NCI-H1417 (cell line): ENCODE results near the gene TAS2R50.

Source experiments
- DNase-seq, 3 experiments: peaks; one replicate each; lab custom pipeline; 2025; lab: John Stamatoyannopoulos, UW

TAS2R50 gene

GRCh38 chr12:10952645-10953044, 34.1 kb downstream of the TAS2R50 start:
- no peak for DNase-seq

GRCh38 chr12:10943167-10943566, 43.5 kb downstream of the TAS2R50 start:
- DNase-seq: no peak

- peak in 1 of 3 experiments; percentile 18 for DNase-seq
Measured at GRCh38 chr12:10941916-10942607, 44.6 kb downstream of the TAS2R50 start.

- DNase-seq: no peak
Measured at GRCh38 chr12:10941369-10941768, 45.3 kb downstream of the TAS2R50 start.

GRCh38 chr12:10940389-10940788, 46.3 kb downstream of the TAS2R50 start:
- DNase-seq: no peak

GRCh38 chr12:10939163-10939562, 47.5 kb downstream of the TAS2R50 start, which contains the start of gene TAS2R14:
Gene TAS2R14 (minus strand): TSS chr12:10939263. CDS start chr12:10939207, 56 bp downstream.
- DNase-seq: no peak

GRCh38 chr12:10936506-10936905, 50.2 kb downstream of the TAS2R50 start:
- DNase-seq: no peak
